ENCODE data around the gene RNF44. TPM values are rescaled to one million over a fixed set of nuclear protein-coding genes. Genes with fewer than 3 reads are reported as not detected.

Gene RNF44
- total and polyA plus RNA-seq, 2 experiments from 2014 or later: 13.0 to 17.4 TPM

DNA sequence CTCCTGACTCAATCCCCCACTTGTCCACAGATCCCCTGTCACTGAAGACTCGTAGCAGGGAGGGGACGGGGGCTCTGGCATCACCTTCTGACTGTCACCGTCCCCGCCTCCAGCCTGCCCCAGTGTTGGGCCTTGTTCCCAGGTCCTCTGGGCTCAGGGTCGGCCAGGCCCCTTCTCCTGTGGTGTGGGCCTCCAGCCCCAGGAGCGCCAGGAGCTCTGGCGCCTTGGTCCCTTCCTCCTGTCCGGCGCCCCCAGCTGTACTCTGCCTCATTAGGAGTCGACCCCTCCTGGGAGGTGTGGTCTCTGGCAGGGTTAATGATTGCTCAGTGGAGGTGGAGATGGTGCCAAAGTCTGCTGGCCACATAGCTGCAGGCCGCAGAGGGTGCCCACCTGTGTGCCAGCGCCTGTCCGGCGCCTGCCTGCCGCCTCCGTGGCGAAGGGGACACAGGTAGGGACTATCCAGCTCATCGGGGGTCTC, 11.8 kb upstream of the RNF44 start, which contains the start of gene CDHR2:
TSS of gene CDHR2 (plus strand) at position 376 of the 478 bp plus-strand sequence. CDS start 16,011 bp downstream, outside the sequence.
- DNase-seq (ENCODE audit: low spot score): peak; percentile 77
- TF ChIP-seq, protein P1, sequence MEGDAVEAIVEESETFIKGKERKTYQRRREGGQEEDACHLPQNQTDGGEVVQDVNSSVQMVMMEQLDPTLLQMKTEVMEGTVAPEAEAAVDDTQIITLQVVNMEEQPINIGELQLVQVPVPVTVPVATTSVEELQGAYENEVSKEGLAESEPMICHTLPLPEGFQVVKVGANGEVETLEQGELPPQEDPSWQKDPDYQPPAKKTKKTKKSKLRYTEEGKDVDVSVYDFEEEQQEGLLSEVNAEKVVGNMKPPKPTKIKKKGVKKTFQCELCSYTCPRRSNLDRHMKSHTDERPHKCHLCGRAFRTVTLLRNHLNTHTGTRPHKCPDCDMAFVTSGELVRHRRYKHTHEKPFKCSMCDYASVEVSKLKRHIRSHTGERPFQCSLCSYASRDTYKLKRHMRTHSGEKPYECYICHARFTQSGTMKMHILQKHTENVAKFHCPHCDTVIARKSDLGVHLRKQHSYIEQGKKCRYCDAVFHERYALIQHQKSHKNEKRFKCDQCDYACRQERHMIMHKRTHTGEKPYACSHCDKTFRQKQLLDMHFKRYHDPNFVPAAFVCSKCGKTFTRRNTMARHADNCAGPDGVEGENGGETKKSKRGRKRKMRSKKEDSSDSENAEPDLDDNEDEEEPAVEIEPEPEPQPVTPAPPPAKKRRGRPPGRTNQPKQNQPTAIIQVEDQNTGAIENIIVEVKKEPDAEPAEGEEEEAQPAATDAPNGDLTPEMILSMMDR (IDR thresholded peaks at IDR 0.05; ENCODE audit: poor library complexity): no peak
- TF ChIP-seq EZH2phosphoT487 (IDR thresholded peaks at IDR 0.05; ENCODE audit: low read depth, severe bottlenecking, unreplicated experiment): no peak
- H3K36me3 ChIP-seq (replicated peaks; ENCODE audit: insufficient read depth, low read depth): no peaks in the 10 kb centered on the region
- H3K9me2 ChIP-seq (replicated peaks; ENCODE audit: insufficient read depth): no peaks in the 10 kb centered on the region
- H3K79me2 ChIP-seq: no peaks in the 10 kb centered on the region
- peak within 1 kb of the TSS; percentile 62 for H3K4me2 ChIP-seq
- H3K9me3 ChIP-seq (ENCODE audit: low read depth): no peaks in the 10 kb centered on the region
- H3K27me3 ChIP-seq: no peaks in the 10 kb centered on the region
- peaks cover 36% of the 10 kb centered on the region for H3K4me1 ChIP-seq (ENCODE audit: insufficient read depth)
- 72% methylated on average over 17 of the region's 18 CpGs for WGBS (ENCODE audit: low lambda C conversion rate, missing lambda C conversion rate)
- no peak within 1 kb of the TSS for H3K4me3 ChIP-seq
- no peak within 1 kb of the TSS for H2AFZ ChIP-seq
- H3K27ac ChIP-seq: peak within 1 kb of the TSS; percentile 99
- H4K20me1 ChIP-seq (ENCODE audit: insufficient read depth, poor library complexity, severe bottlenecking): no peaks in the 10 kb centered on the region

DNA sequence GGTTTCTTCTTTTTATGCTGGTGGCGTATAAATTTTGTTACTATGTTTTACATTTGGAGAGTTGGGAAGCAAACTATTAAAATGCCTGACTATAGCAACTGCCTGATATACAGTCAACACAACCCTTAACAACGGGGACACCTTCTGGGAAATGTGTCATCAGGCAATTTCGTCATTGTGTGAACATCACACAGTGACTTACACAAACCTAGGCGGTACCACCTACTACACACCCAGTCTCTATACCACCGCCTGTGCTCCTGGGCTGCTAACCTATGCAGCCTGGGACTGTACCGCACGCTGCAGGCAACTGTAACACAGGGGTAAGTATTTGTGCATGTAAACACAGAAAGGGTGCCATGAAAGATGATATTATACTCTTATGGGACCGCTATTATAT, 10.6 kb upstream of the RNF44 start:
- peaks cover 37% of the 10 kb centered on the region for H3K4me1 ChIP-seq (ENCODE audit: insufficient read depth)
- peak; percentile 77 for DNase-seq (ENCODE audit: low spot score)
- 78% methylated on average over 8 of the region's 8 CpGs for WGBS (ENCODE audit: low lambda C conversion rate, missing lambda C conversion rate)

DNA sequence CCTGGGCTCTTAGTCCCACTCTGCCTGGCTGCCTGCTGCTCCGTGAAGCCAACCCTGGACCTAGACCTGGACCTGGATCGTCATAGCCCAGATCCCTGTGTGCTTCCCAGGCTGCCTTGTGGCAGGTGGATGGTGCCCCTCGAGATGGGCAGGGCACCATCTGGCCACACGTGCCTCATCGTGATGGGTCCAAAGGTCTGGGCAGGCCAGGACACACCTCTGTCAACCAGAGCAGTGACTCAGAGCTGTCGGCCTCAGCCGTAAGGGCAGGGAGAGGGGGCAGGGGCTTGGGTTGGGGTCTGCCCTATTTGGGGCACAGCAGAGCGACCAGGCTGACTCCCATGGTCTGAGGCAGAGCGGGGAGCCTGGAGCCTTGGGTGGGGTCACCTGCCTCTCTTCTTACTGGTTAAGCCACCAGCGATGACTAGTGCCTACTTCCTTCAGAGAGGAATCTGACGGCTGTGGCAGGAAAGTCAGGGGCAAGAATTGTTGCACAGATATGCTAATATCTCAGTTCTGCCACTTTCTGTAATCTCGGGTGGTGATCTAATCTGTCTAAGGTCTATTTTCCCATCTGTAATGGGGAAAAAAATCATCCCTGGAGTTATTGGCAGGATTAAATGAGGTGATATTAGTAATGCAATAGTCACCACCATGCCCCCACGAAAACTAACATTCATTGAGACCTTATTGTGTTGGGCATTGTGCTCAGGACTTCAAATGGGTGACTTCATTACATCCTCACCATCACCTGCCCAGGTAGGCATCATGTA, 8.7 kb upstream of the RNF44 start:
- Histone ChIP-seq H3K4me2 (peak overlapping the region; percentile 68), H3K9me3 (ENCODE audit: low read depth) (no peaks in the 10 kb centered on the region), H3K27ac (peak overlapping the region; percentile 99), H3K79me2 (peaks cover 5% of the 10 kb centered on the region), H3K9me2 (replicated peaks; ENCODE audit: insufficient read depth) (no peaks in the 10 kb centered on the region), H3K4me1 (ENCODE audit: insufficient read depth) (peaks cover 54% of the 10 kb centered on the region), H4K20me1 (ENCODE audit: insufficient read depth, poor library complexity, severe bottlenecking) (no peaks in the 10 kb centered on the region), H2AFZ (no peak overlapping the region), H3K27me3 (no peaks in the 10 kb centered on the region), H3K4me3 (no peak overlapping the region), H3K36me3 (replicated peaks; ENCODE audit: insufficient read depth, low read depth) (no peaks in the 10 kb centered on the region)
- 68% methylated on average over 13 of the region's 13 CpGs for WGBS (ENCODE audit: low lambda C conversion rate, missing lambda C conversion rate)
- DNase-seq (ENCODE audit: low spot score): peak; percentile 81
- TF ChIP-seq, protein P1 (IDR thresholded peaks at IDR 0.05; ENCODE audit: poor library complexity): no peak
- no peak for TF ChIP-seq EZH2phosphoT487 (IDR thresholded peaks at IDR 0.05; ENCODE audit: low read depth, severe bottlenecking, unreplicated experiment)
- TF ChIP-seq EZH2 (IDR thresholded peaks at IDR 0.05; ENCODE audit: borderline replicate concordance): no peak

More for the DNA sequence above, 10.6 kb upstream of the RNF44 start:
- H3K4me2 ChIP-seq: no peak overlapping the region
- no peaks in the 10 kb centered on the region for H3K9me3 ChIP-seq (ENCODE audit: low read depth)
- TF ChIP-seq, protein P1 (IDR thresholded peaks at IDR 0.05; ENCODE audit: poor library complexity): no peak
- TF ChIP-seq EZH2phosphoT487 (IDR thresholded peaks at IDR 0.05; ENCODE audit: low read depth, severe bottlenecking, unreplicated experiment) (no peak), EZH2 (IDR thresholded peaks at IDR 0.05; ENCODE audit: borderline replicate concordance) (no peak)
- H3K36me3 ChIP-seq (replicated peaks; ENCODE audit: insufficient read depth, low read depth): no peaks in the 10 kb centered on the region
- H4K20me1 ChIP-seq (ENCODE audit: insufficient read depth, poor library complexity, severe bottlenecking): no peaks in the 10 kb centered on the region
- H3K27me3 ChIP-seq: no peaks in the 10 kb centered on the region
- peak overlapping the region; percentile 99 for H3K27ac ChIP-seq
- no peaks in the 10 kb centered on the region for H3K79me2 ChIP-seq
- no peak overlapping the region for H2AFZ ChIP-seq
- no peak overlapping the region for H3K4me3 ChIP-seq
- H3K9me2 ChIP-seq (replicated peaks; ENCODE audit: insufficient read depth): no peaks in the 10 kb centered on the region

Measured in hepatocyte (in vitro differentiated cells).